HepG2 (cell line): ENCODE results near the gene TMCO2. TPM values are rescaled to one million over a fixed set of nuclear protein-coding genes. Genes with fewer than 3 reads are reported as not detected.

ENCODE experiments used
- ATAC-seq: fragments of 200-7000 bp; cut with Tn5 transposase; 3 replicates; pipeline ENCODE4 v1.9.1; 2020; ENCODE audit warnings: mild to moderate bottlenecking, moderate library complexity
- BruUV-seq: library from RNA; stranded (reverse); fragments of 400-500 nt; replicated peaks from 2 replicates; lab custom pipeline; 2021; lab: Mats Ljungman, UMichigan
- CTCF ChIA-PET: fragments of 300-600 bp; formaldehyde crosslinking; extraction: SDS; loops from one replicate; lab custom pipeline; 2021; ENCODE audit warnings: low total read pairs, inconsistent platforms, low intra/inter-chr PET ratio; lab: Yijun Ruan, JAX
- POLR2A ChIA-PET: fragments of 350-600 bp; sonication (Branson Sonifier 250); formaldehyde crosslinking; loops from one replicate; lab custom pipeline; 2020; ENCODE audit warnings: antibody characterized with exemption, inconsistent platforms; lab: Yijun Ruan, JAX
- DNase-seq: peaks from one replicate; pipeline ENCODE4 v3.0.0-alpha.2; 2015; ENCODE audit warnings: low spot score
- FAIRE-seq: peaks from 3 replicates; lab custom pipeline; 2011; peaks lifted over from hg19 to GRCh38; lab: Jason Lieb, UNC
- H2AFZ ChIP-seq: one replicate; pipeline ENCODE4 v1.6.1; 2011; ENCODE audit warnings: low read length, inconsistent platforms
- H3K27ac ChIP-seq: fragments of 300-600 bp; 3 replicates; pipeline ENCODE4 v1.8.0; 2011; ENCODE audit warnings: mixed run types, mild to moderate bottlenecking, mixed read lengths, low read length, inconsistent platforms; ENCODE audit not compliant: insufficient read depth; ENCODE audit errors: extremely low read length
- H3K27me3 ChIP-seq, 2 experiments: fragments of 200-600 bp in 1 of 2; 2 replicates in 1 of 2; 3 replicates in 1 of 2; pipeline versions ENCODE4 v1.6.0 to v1.8.0; 2011; ENCODE audit warnings: low read length in 2 of 2, mild to moderate bottlenecking in 2 of 2, moderate library complexity in 2 of 2, inconsistent platforms in 1 of 2; ENCODE audit not compliant: insufficient read depth in 2 of 2, control insufficient read depth in 1 of 2
- H3K36me3 ChIP-seq, 2 experiments: fragments of 200-600 bp in 1 of 2; replicated peaks in 1 of 2; 2 replicates in 1 of 2; 3 replicates in 1 of 2; pipeline versions ENCODE4 v1.5.1 to v1.8.0; 2011; ENCODE audit warnings: low read length in 2 of 2, inconsistent platforms in 1 of 2; ENCODE audit not compliant: insufficient read depth in 2 of 2, control insufficient read depth in 1 of 2
- H3K4me1 ChIP-seq: 2 replicates; pipeline ENCODE4 v1.5.1; 2012; ENCODE audit warnings: low read length, inconsistent platforms; ENCODE audit not compliant: insufficient read depth
- H3K4me2 ChIP-seq: 2 replicates; pipeline ENCODE4 v1.6.0; 2011; ENCODE audit warnings: low read depth, low read length, inconsistent platforms
- H3K4me3 ChIP-seq, 3 experiments: fragments of 200-600 bp in 1 of 3; sonication (generic), shearing (Covaris generic) in 1 of 3; replicated peaks in 1 of 3; 2 replicates each; pipeline ENCODE4 v1.5.1; 2011 to 2016; ENCODE audit warnings: low read length in 3 of 3, inconsistent platforms in 2 of 3, low read depth in 2 of 3, mild to moderate bottlenecking in 2 of 3, control low read depth in 1 of 3, mixed read lengths in 1 of 3; ENCODE audit not compliant: insufficient read depth in 1 of 3
- H3K79me2 ChIP-seq: one replicate; pipeline ENCODE4 v1.6.1; 2011; ENCODE audit warnings: low read length, inconsistent platforms; ENCODE audit not compliant: insufficient read depth
- H3K9ac ChIP-seq: 2 replicates; pipeline ENCODE4 v1.6.0; 2011; ENCODE audit warnings: mild to moderate bottlenecking, low read depth, low read length, inconsistent platforms; ENCODE audit not compliant: insufficient read depth
- H3K9me3 ChIP-seq: 2 replicates; pipeline ENCODE4 v1.5.1; 2012; ENCODE audit warnings: mild to moderate bottlenecking, low read length
- H4K20me1 ChIP-seq: 2 replicates; pipeline ENCODE4 v1.6.0; 2011; ENCODE audit warnings: inconsistent platforms, mild to moderate bottlenecking, low read length, moderate library complexity; ENCODE audit not compliant: insufficient read depth
- AGO1 ChIP-seq: fragments of 200-400 bp; formaldehyde crosslinking; IDR thresholded peaks from 2 replicates; pipeline ENCODE4 v1.6.1; 2017; ENCODE audit warnings: mild to moderate bottlenecking, low read depth, low read length, moderate library complexity; ENCODE audit not compliant: poor library complexity, severe bottlenecking
- BATF2 ChIP-seq: sonication (generic); formaldehyde crosslinking; IDR thresholded peaks from 2 replicates; pipeline ENCODE4 v1.8.0; 2022; ENCODE audit warnings: mild to moderate bottlenecking, missing genetic modification reagents, moderate library complexity
- CREB1 ChIP-seq, 2 experiments: fragments of 450-650 bp in 1 of 2; IDR thresholded peaks; 2 replicates each; pipeline ENCODE4 v1.6.1; 2016 to 2017; ENCODE audit warnings: control low read depth in 1 of 2, mild to moderate bottlenecking in 1 of 2, missing compliant biosample characterization in 1 of 2, missing genetic modification characterization in 1 of 2
- DDIT3 ChIP-seq: sonication (generic); formaldehyde crosslinking; IDR thresholded peaks from 2 replicates; pipeline ENCODE4 v1.4.0; 2020; ENCODE audit warnings: mild to moderate bottlenecking, missing genetic modification reagents
- ELF4 ChIP-seq: sonication (generic); formaldehyde crosslinking; IDR thresholded peaks from 2 replicates; pipeline ENCODE4 v1.5.0; 2020; ENCODE audit warnings: missing genetic modification reagents, mild to moderate bottlenecking, moderate library complexity, borderline replicate concordance
- KDM5A ChIP-seq: fragments of 200-600 bp; sonication (generic); IDR thresholded peaks from 2 replicates; pipeline ENCODE4 v1.7.0; 2018; ENCODE audit warnings: antibody characterized with exemption, mild to moderate bottlenecking, low read length, borderline replicate concordance
- KLF16 ChIP-seq, 2 experiments: sonication (generic) in 1 of 2; formaldehyde crosslinking in 1 of 2; IDR thresholded peaks; 2 replicates each; pipeline versions ENCODE4 v1.6.1 to v1.8.0; 2016 to 2023; ENCODE audit warnings: missing genetic modification reagents in 2 of 2, missing compliant biosample characterization in 1 of 2
- MED1 ChIP-seq: sonication (generic); formaldehyde crosslinking; IDR thresholded peaks from 2 replicates; pipeline ENCODE4 v1.4.0; 2020; ENCODE audit warnings: missing genetic modification reagents
- RXRB ChIP-seq: IDR thresholded peaks from 2 replicates; pipeline ENCODE4 v1.6.1; 2016; ENCODE audit warnings: borderline replicate concordance, missing genetic modification reagents, missing compliant biosample characterization
- SP4 ChIP-seq: sonication (generic); formaldehyde crosslinking; IDR thresholded peaks from 2 replicates; pipeline ENCODE4 v1.8.1; 2023; ENCODE audit warnings: mild to moderate bottlenecking, missing genetic modification reagents
- TFDP2 ChIP-seq: sonication (generic); formaldehyde crosslinking; IDR thresholded peaks from 2 replicates; pipeline ENCODE4 v1.4.0; 2020; ENCODE audit warnings: missing genetic modification reagents
- ZNF383 ChIP-seq: sonication (generic); formaldehyde crosslinking; IDR thresholded peaks from 2 replicates; pipeline ENCODE4 v1.4.0; 2020; ENCODE audit warnings: missing genetic modification reagents, mild to moderate bottlenecking, borderline replicate concordance
- ZNF550 ChIP-seq: sonication (generic); formaldehyde crosslinking; IDR thresholded peaks from 2 replicates; pipeline ENCODE4 v1.4.0; 2020; ENCODE audit warnings: mild to moderate bottlenecking, missing genetic modification reagents, borderline replicate concordance
- WGBS: methylation state at CpG from one replicate; pipeline ENCODE4 v1.1.6; 2017; ENCODE audit warnings: low lambda C conversion rate; 5-methylcytosine and 5-hydroxymethylcytosine counted together
- in situ Hi-C: cut with HindIII; loops from 2 replicates; pipeline ENCODE4 v1.10.0; 2017; ENCODE audit warnings: low pct_unique_long_range_greater_than_20kb; ENCODE audit not compliant: extremely low pct_ligation_motif_present
- intact Hi-C: fragments of 100-400 bp; cut with micrococcal nuclease; formaldehyde crosslinking; loops from one replicate; pipeline ENCODE4 v1.10.0; 2022; ENCODE audit not compliant: unreplicated experiment
- polyA plus RNA-seq, 8 experiments: library from polyadenylated mRNA; depleted of rRNA in 3 of 8; stranded (reverse) in 7 of 8; unstranded in 1 of 8; fragments of >200 nt; fragmentation: Illumina TruSeq in 4 of 8; extraction: Trizol in 4 of 8; gene quantifications; 2 replicates each; pipeline versions ENCODE4 v1.2.1 to v1.2.3, GENCODE V29; 2011 to 2016; ENCODE audit warnings: low read depth in 4 of 8, missing spikeins in 1 of 8, mixed read lengths in 1 of 8; ENCODE audit not compliant: insufficient read depth in 1 of 8
- total RNA-seq, 5 experiments: library from RNA; depleted of rRNA; stranded (reverse); fragments of >200 nt; fragmentation: Illumina TruSeq; extraction: Trizol; gene quantifications; 2 replicates each; pipeline ENCODE4 v1.2.3, GENCODE V29; 2016; ENCODE audit warnings: low read depth in 1 of 5

TMCO2 gene
- total and polyA plus RNA-seq, 2 of the 13 experiments (the other 11 are each of a cell fraction or from before 2014, with no cell fraction given): not detected

DNA sequence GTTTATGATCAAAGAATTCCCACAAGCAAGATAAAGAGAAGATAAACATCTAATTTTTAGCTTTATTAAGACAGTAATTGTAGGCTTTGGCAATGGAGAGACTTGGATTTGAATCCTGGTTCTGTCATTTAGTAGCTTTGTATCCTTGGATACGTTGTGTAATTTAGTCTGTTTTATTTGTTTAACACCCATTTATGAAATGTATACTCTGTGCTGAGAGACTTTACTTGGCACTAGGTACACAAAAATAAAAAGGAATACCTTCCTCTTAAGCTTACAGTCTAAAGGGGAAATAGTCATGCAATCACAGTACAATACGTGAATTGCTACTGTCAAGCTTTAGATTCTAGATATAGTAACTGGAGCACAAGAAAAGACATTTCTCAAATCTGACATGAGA lies 34.1 kb downstream of the TMCO2 start:
- Histone ChIP-seq H3K4me2 (no peak overlapping the region), H3K27ac (peak overlapping the region; percentile 14), H3K79me2 (no peaks in the 10 kb centered on the region), H3K9me3 (no peaks in the 10 kb centered on the region), H2AFZ (no peak overlapping the region), H3K4me1 (peaks cover 5% of the 10 kb centered on the region; the same call in 1 of the 2 replicates), H3K4me3 (no peak overlapping the region), H4K20me1 (no peaks in the 10 kb centered on the region), H3K27me3 (no peaks in the 10 kb centered on the region), H3K9ac (no peak overlapping the region), H3K36me3 (peaks cover 3 to 38% of the 10 kb centered on the region in 2 experiments)
- FAIRE-seq (no peak), DNase-seq (peak; percentile 16), ATAC-seq (no peak; the same call in 2 of the 3 replicates)
- in situ Hi-C loops (no loop called here), intact Hi-C loops (no loop called here)
- BruUV-seq: no TSS peak
- ChIA-PET POLR2A (interaction anchor here (1.2 kb wide), 1 partner anchor 35 kb away, joined by 3 read pairs; the partner anchor contains the start of gene COL9A2), CTCF (no interaction called here)
- TF ChIP-seq ZNF550 (CRISPR knock-in tag) (no peak), CREB1 (IDR thresholded peaks at IDR 0.05) (no peak), CREB1 (CRISPR knock-in tag; IDR thresholded peaks at IDR 0.05) (no peak), RXRB (CRISPR knock-in tag) (no peak), AGO1 (no peak), KLF16 (CRISPR knock-in tag; IDR thresholded peaks at IDR 0.05) (no peak)
- WGBS: 70% methylated on average over 2 of the region's 2 CpGs

DNA sequence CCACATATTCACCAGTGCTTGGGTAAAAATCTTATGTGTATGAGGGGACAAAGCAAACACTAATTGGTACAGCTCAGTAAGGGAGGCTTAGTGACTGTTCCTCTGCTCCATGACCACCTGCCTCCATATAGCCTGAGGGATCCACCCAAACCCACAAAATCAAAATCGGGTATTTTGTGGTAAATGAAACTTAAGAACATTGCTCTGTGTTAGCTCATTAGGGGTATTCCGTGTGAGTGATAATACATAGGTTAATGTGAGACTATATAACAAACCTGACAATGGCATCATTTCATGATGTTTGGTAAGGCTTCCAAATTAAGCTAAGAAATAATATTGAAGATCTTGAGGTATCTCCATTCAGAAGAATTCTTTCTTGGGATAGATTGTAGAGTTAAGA lies 43.6 kb downstream of the TMCO2 start:
- H3K79me2 ChIP-seq: no peaks in the 10 kb centered on the region
- WGBS: 95% methylated on average over 2 of the region's 2 CpGs
- no peak for ATAC-seq
- H3K4me1 ChIP-seq: no peaks in the 10 kb centered on the region
- intact Hi-C loops: no loop called here
- no peaks in the 10 kb centered on the region for H3K27me3 ChIP-seq
- CTCF ChIA-PET: no interaction called here
- H2AFZ ChIP-seq: no peak overlapping the region
- no peak for DNase-seq
- no TSS peak for BruUV-seq
- POLR2A ChIA-PET: interaction anchor here (0.7 kb wide), 1 partner anchor 43 kb away, joined by 3 read pairs; the partner anchor contains the start of gene TMCO2
- H3K27ac ChIP-seq: no peak overlapping the region
- FAIRE-seq: no peak
- no peak overlapping the region for H3K4me3 ChIP-seq
- no peak overlapping the region for H3K9ac ChIP-seq
- H3K9me3 ChIP-seq: no peaks in the 10 kb centered on the region
- H3K36me3 ChIP-seq: peaks cover 9 to 35% of the 10 kb centered on the region in 2 experiments
- no peaks in the 10 kb centered on the region for H4K20me1 ChIP-seq
- H3K4me2 ChIP-seq: no peak overlapping the region
- in situ Hi-C loops: no loop called here
- TF ChIP-seq ZNF383: no peak
- TF ChIP-seq SP4 (CRISPR knock-in tag): no peak
- TF ChIP-seq KDM5A: no peak
- no peak for TF ChIP-seq MED1 (CRISPR knock-in tag)
- TF ChIP-seq DDIT3 (CRISPR knock-in tag): no peak
- TF ChIP-seq ELF4: no peak
- no peak for TF ChIP-seq TFDP2
- TF ChIP-seq BATF2 (CRISPR knock-in tag): no peak
